K562 (cell line): ENCODE data around the gene KCNJ11. TPM values are rescaled to one million over a fixed set of nuclear protein-coding genes. Genes with fewer than 3 reads are reported as not detected.
A peak's percentile ranks its signal among the peaks of the same experiment; 100 is the strongest.

ENCODE experiments used
- BRD9 ChIP-seq: fragments of 450-650 bp; IDR thresholded peaks from 2 replicates; pipeline ENCODE4 v1.6.1; 2018; ENCODE audit warnings: low read depth; ENCODE audit not compliant: partially characterized antibody
- CTCF ChIP-seq, 3 experiments: IDR thresholded peaks in 2 of 3; conservative IDR thresholded peaks in 1 of 3; 2 replicates each; pipeline ENCODE4 v1.5.1; 2011 to 2012; ENCODE audit warnings: low read length in 3 of 3, mild to moderate bottlenecking in 3 of 3, control low read depth in 2 of 3, improper control_type of control experiment in 1 of 3, inconsistent platforms in 1 of 3, low read depth in 1 of 3, mixed read lengths in 1 of 3, moderate library complexity in 1 of 3; ENCODE audit not compliant: insufficient read depth in 2 of 3
- EP400 ChIP-seq: fragments of 450-650 bp; IDR thresholded peaks from 2 replicates; pipeline ENCODE4 v1.6.1; 2017; ENCODE audit warnings: antibody characterized with exemption, mild to moderate bottlenecking, moderate library complexity
- FOXP1 ChIP-seq: sonication (generic); formaldehyde crosslinking; IDR thresholded peaks from 2 replicates; pipeline ENCODE4 v1.8.0; 2022; ENCODE audit warnings: mild to moderate bottlenecking, missing genetic modification reagents
- GTF2A2 ChIP-seq: IDR thresholded peaks from 2 replicates; pipeline ENCODE4 v1.6.1; 2016; ENCODE audit warnings: mild to moderate bottlenecking, missing genetic modification characterization, missing compliant biosample characterization
- MAFF ChIP-seq: IDR thresholded peaks from 2 replicates; pipeline ENCODE4 v1.6.1; 2012; ENCODE audit warnings: low read length, improper control_type of control experiment
- NFRKB ChIP-seq: fragments of 450-650 bp; IDR thresholded peaks from 2 replicates; pipeline ENCODE4 v1.6.1; 2016; ENCODE audit warnings: low read depth
- PHF8 ChIP-seq: fragments of 200-600 bp; sonication (generic); IDR thresholded peaks from 2 replicates; pipeline ENCODE4 v1.6.1; 2012; ENCODE audit warnings: mixed run types, mild to moderate bottlenecking, inconsistent platforms, low read length, moderate library complexity, borderline replicate concordance
- POLR2H ChIP-seq: IDR thresholded peaks from 2 replicates; pipeline ENCODE4 v1.6.1; 2016; ENCODE audit warnings: missing genetic modification characterization, low read depth, mild to moderate bottlenecking, control low read depth, missing compliant biosample characterization, moderate library complexity
- RBBP5 ChIP-seq: fragments of 200-600 bp; sonication (generic); IDR thresholded peaks from 2 replicates; pipeline ENCODE4 v1.6.1; 2012; ENCODE audit warnings: borderline replicate concordance, mild to moderate bottlenecking, low read length, control low read depth, inconsistent platforms; ENCODE audit not compliant: insufficient read depth, poor library complexity, severe bottlenecking
- USF2 ChIP-seq: sonication (generic); formaldehyde crosslinking; IDR thresholded peaks from 2 replicates; pipeline ENCODE4 v1.5.0; 2020; ENCODE audit warnings: missing genetic modification reagents
- VEZF1 ChIP-seq: fragments of 200-800 bp; sonication (Bioruptor generic); IDR thresholded peaks from 2 replicates; pipeline ENCODE4 v1.6.1; 2017; ENCODE audit warnings: missing genetic modification characterization, missing compliant biosample characterization
- ZBTB17 ChIP-seq: fragments of 450-650 bp; formaldehyde crosslinking; IDR thresholded peaks from 2 replicates; pipeline ENCODE4 v1.4.0; 2020; ENCODE audit warnings: mild to moderate bottlenecking
- ZBTB9 ChIP-seq: fragments of 450-650 bp; formaldehyde crosslinking; IDR thresholded peaks from 2 replicates; pipeline ENCODE4 v1.4.0; 2020; ENCODE audit warnings: mild to moderate bottlenecking, moderate library complexity
- ZNF274 ChIP-seq: IDR thresholded peaks from 2 replicates; pipeline ENCODE4 v1.6.1; 2011; ENCODE audit warnings: low read depth, mild to moderate bottlenecking, low read length, moderate library complexity, borderline replicate concordance
- ZNF589 ChIP-seq: fragments of 200-800 bp; sonication (Bioruptor generic); IDR thresholded peaks from 2 replicates; pipeline ENCODE4 v1.6.1; 2016; ENCODE audit warnings: low read depth, missing genetic modification characterization, missing compliant biosample characterization
- polyA plus RNA-seq, 8 experiments: library from polyadenylated mRNA; depleted of rRNA in 4 of 8; stranded (reverse) in 5 of 8; unstranded in 3 of 8; fragments of >200 nt; fragmentation: Nextera tagmentation in 2 of 8; fragmentation: Illumina TruSeq in 1 of 8; extraction: Ambion mirVana in 2 of 8; extraction: Trizol in 1 of 8; gene quantifications; 2 replicates each; pipeline versions ENCODE4 v1.2.1 to v1.2.3, GENCODE V29; 2011 to 2014; ENCODE audit warnings: inconsistent platforms in 1 of 8, missing spikeins in 1 of 8
- total RNA-seq, 7 experiments: library from RNA; depleted of rRNA in 6 of 7; stranded (reverse); fragments of >200 nt in 6 of 7; fragmentation: Illumina TruSeq in 2 of 7; extraction: Trizol in 2 of 7; gene quantifications; 2 replicates each; pipeline versions ENCODE4 v1.2.1 to v1.2.3, GENCODE V29; 2011 to 2021; ENCODE audit warnings: low replicate concordance in 1 of 7
- TF ChIP-seq, protein P1 (sequence below): IDR thresholded peaks from 2 replicates; pipeline ENCODE4 v1.6.1; 2014; ENCODE audit warnings: antibody characterized with exemption
- TF ChIP-seq, protein P2 (sequence below): fragments of 250-450 bp; sonication (Bioruptor Pico); IDR thresholded peaks from 2 replicates; pipeline ENCODE4 v1.4.0; 2020; ENCODE audit warnings: mild to moderate bottlenecking

The KCNJ11 gene
- total and polyA plus RNA-seq, 9 of the 15 experiments (the other 6 are each of a cell fraction or from before 2014, with no cell fraction given), result 0.54 to 3.7 (median 0.86) TPM; not detected in 2

DNA sequence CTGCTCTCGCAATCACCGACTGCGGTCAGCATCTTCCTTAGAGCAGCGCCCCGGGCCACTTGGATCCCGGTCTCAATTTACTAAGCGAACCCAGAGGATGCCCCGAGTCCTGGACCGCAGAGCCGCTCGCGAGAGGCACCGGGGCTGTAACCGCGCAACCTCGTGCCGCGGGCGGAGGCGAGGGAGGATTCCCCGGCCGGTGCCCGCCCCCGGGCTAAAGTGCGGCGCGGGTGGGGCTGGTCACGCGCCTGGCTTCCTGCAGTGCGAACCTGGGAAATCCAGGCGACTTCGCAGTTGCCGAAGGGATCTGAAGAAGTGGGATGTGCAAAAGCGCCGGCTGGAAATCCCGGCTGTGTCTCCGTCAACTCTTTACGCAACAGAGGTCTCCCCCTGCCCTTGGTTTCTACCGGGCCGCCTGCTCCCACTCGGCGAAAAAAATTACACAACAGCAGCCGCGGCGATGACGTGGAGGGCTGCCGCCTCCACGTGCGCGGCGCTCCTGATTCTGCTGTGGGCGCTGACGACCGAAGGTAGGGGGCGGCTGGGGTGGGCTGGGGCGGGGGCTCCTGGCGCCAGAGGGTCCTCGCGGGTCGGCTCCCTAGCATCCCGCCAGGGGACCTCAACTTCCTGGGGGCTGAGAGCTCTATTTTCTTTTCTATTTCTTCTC lies 36.8 kb downstream of the KCNJ11 start, which contains the start of gene NCR3LG1 (continued):
- TF ChIP-seq POLR2H (tag) (peak; percentile 47; the same call in 1 of the 2 replicates), NFRKB (no peak), ZNF274 (no peak), ZBTB17 (CRISPR knock-in tag) (no peak), USF2 (CRISPR knock-in tag) (peak; percentile 44; the same call in 1 of the 2 replicates), ZBTB9 (CRISPR knock-in tag) (0 out of 2 replicates have a peak, but pooled peaks have one; percentile 42), PHF8 (peak; percentile 55; the same call in 1 of the 2 replicates), EP400 (peak; percentile 88), GTF2A2 (tag) (no peak), BRD9 (no peak), CTCF (IDR thresholded peaks at IDR 0.05 in 2 of 3, conservative IDR thresholded peaks at IDR 0.05 in 1 of 3; ENCODE audit: insufficient read depth in 2 of 3, low read depth in 1 of 3, low read length in 3 of 3) (no peak), MAFF (no peak), RBBP5 (peak; percentile 45), FOXP1 (CRISPR knock-in tag) (0 out of 2 replicates have a peak, but pooled peaks have one; percentile 45), ZNF589 (peak; percentile 61; the same call in 1 of the 2 replicates), VEZF1 (CRISPR knock-in tag) (peak; percentile 80)
- TF ChIP-seq, protein P1, sequence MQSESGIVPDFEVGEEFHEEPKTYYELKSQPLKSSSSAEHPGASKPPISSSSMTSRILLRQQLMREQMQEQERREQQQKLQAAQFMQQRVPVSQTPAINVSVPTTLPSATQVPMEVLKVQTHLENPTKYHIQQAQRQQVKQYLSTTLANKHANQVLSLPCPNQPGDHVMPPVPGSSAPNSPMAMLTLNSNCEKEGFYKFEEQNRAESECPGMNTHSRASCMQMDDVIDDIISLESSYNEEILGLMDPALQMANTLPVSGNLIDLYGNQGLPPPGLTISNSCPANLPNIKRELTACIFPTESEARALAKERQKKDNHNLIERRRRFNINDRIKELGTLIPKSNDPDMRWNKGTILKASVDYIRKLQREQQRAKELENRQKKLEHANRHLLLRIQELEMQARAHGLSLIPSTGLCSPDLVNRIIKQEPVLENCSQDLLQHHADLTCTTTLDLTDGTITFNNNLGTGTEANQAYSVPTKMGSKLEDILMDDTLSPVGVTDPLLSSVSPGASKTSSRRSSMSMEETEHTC, result peak; percentile 89
- TF ChIP-seq, protein P2, sequence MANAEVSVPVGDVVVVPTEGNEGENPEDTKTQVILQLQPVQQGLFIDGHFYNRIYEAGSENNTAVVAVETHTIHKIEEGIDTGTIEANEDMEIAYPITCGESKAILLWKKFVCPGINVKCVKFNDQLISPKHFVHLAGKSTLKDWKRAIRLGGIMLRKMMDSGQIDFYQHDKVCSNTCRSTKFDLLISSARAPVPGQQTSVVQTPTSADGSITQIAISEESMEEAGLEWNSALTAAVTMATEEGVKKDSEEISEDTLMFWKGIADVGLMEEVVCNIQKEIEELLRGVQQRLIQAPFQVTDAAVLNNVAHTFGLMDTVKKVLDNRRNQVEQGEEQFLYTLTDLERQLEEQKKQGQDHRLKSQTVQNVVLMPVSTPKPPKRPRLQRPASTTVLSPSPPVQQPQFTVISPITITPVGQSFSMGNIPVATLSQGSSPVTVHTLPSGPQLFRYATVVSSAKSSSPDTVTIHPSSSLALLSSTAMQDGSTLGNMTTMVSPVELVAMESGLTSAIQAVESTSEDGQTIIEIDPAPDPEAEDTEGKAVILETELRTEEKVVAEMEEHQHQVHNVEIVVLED (CRISPR knock-in tag), result 0 out of 2 replicates have a peak, but pooled peaks have one; percentile 13
